Measurements from ENCODE around the gene NDUFB10. TPM values are rescaled to one million over a fixed set of nuclear protein-coding genes. Genes with fewer than 3 reads are reported as not detected.

Gene NDUFB10
- total RNA-seq, 1 donor, result 109 TPM

DNA sequence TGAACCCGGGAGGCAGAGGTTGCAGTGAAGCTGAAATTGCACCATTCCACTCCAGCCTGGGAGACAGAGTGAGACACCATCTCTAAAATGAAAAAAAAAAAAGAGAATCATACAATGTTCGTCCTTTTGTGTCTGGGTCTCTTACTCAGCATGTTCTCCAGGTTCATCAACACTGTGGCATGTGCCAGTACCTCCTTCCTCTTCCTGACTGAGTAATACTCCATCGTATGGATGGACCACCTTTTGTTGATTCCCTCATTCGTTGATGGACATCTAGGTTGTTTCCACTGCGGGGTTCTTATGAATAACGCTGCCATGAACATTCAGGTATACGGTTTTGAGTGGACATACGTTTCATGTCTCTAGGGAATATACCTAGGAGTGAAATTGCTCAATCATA lies 37.0 kb upstream of the NDUFB10 start:
- no peaks in the 10 kb centered on the region for H3K9me3 ChIP-seq (ENCODE audit: low read depth, low read length)
- H2AFZ ChIP-seq (ENCODE audit: low read length), result no peak overlapping the region
- no peak overlapping the region for H3K27ac ChIP-seq (ENCODE audit: low read depth, low read length)
- TF ChIP-seq, protein P1, sequence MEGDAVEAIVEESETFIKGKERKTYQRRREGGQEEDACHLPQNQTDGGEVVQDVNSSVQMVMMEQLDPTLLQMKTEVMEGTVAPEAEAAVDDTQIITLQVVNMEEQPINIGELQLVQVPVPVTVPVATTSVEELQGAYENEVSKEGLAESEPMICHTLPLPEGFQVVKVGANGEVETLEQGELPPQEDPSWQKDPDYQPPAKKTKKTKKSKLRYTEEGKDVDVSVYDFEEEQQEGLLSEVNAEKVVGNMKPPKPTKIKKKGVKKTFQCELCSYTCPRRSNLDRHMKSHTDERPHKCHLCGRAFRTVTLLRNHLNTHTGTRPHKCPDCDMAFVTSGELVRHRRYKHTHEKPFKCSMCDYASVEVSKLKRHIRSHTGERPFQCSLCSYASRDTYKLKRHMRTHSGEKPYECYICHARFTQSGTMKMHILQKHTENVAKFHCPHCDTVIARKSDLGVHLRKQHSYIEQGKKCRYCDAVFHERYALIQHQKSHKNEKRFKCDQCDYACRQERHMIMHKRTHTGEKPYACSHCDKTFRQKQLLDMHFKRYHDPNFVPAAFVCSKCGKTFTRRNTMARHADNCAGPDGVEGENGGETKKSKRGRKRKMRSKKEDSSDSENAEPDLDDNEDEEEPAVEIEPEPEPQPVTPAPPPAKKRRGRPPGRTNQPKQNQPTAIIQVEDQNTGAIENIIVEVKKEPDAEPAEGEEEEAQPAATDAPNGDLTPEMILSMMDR (IDR thresholded peaks at IDR 0.05; ENCODE audit: extremely low read depth, low read depth, low read length), result no peak
- H3K4me3 ChIP-seq (ENCODE audit: insufficient read depth, low read length), result no peak overlapping the region
- H3K36me3 ChIP-seq (ENCODE audit: insufficient read depth, low read length), result no peaks in the 10 kb centered on the region
- no peak for DNase-seq (ENCODE audit: insufficient read length, low spot score, missing footprints)
- no peaks in the 10 kb centered on the region for H3K4me1 ChIP-seq (ENCODE audit: insufficient read depth, low read length)
- peaks cover 3% of the 10 kb centered on the region for H4K20me1 ChIP-seq (ENCODE audit: insufficient read depth, low read length)
- H3K27me3 ChIP-seq (ENCODE audit: insufficient read depth, low read length), result peaks cover 68% of the 10 kb centered on the region
- H3K4me2 ChIP-seq (ENCODE audit: insufficient read depth, low read length), result no peak overlapping the region
- H3K79me2 ChIP-seq (ENCODE audit: insufficient read depth, low read length), result no peaks in the 10 kb centered on the region

DNA sequence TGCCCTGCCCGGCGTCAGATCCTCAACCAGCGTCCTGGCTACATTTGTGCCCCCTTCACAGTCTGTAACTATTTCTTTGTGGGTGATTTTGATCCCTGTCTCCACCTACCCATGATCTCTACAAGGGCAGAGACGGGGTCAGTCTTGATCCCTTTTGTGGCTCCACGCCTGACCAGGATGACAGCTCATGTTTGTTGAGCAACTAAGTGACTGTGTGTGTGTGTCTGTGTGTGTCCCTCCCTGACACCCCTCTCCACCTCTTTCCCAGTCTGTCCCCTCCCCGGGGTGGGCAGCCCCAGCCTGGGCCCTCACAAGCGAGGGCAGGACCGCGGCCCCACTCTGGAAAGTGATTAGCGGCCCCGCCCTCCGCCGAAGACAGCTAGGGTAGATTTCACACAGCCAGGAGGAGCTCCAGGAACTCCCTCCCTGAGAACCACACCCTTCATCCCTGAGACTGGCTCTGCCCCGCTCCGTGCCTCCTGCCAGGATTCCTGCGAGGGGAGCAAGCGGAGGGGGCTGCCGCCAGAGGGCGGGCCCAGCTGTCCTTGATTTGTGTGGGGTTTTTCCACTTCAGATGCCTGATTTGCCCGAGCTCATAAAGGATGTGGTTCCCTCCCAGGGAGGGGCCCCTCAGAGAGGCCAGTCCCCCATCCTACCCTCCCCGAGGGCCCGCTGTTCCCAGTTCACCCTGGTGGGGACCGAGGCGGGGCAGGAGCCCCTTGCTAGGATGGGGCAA lies 35.9 kb upstream of the NDUFB10 start:
- TF ChIP-seq, protein P1 (IDR thresholded peaks at IDR 0.05; ENCODE audit: extremely low read depth, low read depth, low read length), result no peak
- no peaks in the 10 kb centered on the region for H3K36me3 ChIP-seq (ENCODE audit: insufficient read depth, low read length)
- no peaks in the 10 kb centered on the region for H3K79me2 ChIP-seq (ENCODE audit: insufficient read depth, low read length)
- H3K27me3 ChIP-seq (ENCODE audit: insufficient read depth, low read length), result peaks cover 62% of the 10 kb centered on the region
- peak; percentile 62 for DNase-seq (ENCODE audit: insufficient read length, low spot score, missing footprints)
- no peak overlapping the region for H3K27ac ChIP-seq (ENCODE audit: low read depth, low read length)
- no peak overlapping the region for H3K4me2 ChIP-seq (ENCODE audit: insufficient read depth, low read length)
- no peaks in the 10 kb centered on the region for H3K4me1 ChIP-seq (ENCODE audit: insufficient read depth, low read length)
- no peak overlapping the region for H3K4me3 ChIP-seq (ENCODE audit: insufficient read depth, low read length)
- H4K20me1 ChIP-seq (ENCODE audit: insufficient read depth, low read length), result peaks cover 3% of the 10 kb centered on the region
- no peak overlapping the region for H2AFZ ChIP-seq (ENCODE audit: low read length)
- no peaks in the 10 kb centered on the region for H3K9me3 ChIP-seq (ENCODE audit: low read depth, low read length)

DNA sequence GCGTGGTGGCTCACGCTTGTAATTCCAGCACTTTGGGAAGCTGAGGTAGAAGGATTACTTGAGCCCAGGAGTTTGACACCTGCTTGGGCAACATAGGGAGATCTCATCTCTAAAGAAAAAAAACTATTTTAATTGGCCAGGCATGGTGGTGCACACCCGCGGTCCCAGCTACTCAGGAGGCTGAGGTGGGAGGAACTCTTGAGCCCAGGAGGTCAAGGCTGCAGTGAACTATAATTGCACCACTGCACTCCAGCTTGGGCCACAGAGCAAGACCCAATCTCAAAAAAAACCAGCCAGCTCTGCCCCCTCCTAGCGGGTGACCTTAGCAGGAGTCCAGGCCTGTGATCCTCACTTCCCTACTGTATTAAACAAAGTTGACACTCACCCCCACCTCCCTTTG lies 35.2 kb upstream of the NDUFB10 start:
- peaks cover 3% of the 10 kb centered on the region for H4K20me1 ChIP-seq (ENCODE audit: insufficient read depth, low read length)
- H3K36me3 ChIP-seq (ENCODE audit: insufficient read depth, low read length), result no peaks in the 10 kb centered on the region
- no peaks in the 10 kb centered on the region for H3K4me1 ChIP-seq (ENCODE audit: insufficient read depth, low read length)
- no peak overlapping the region for H3K4me2 ChIP-seq (ENCODE audit: insufficient read depth, low read length)
- H3K9me3 ChIP-seq (ENCODE audit: low read depth, low read length), result no peaks in the 10 kb centered on the region
- no peaks in the 10 kb centered on the region for H3K79me2 ChIP-seq (ENCODE audit: insufficient read depth, low read length)
- no peak overlapping the region for H3K4me3 ChIP-seq (ENCODE audit: insufficient read depth, low read length)
- H3K27ac ChIP-seq (ENCODE audit: low read depth, low read length), result no peak overlapping the region
- no peak overlapping the region for H2AFZ ChIP-seq (ENCODE audit: low read length)
- TF ChIP-seq, protein P1 (IDR thresholded peaks at IDR 0.05; ENCODE audit: extremely low read depth, low read depth, low read length), result no peak
- peaks cover 56% of the 10 kb centered on the region for H3K27me3 ChIP-seq (ENCODE audit: insufficient read depth, low read length)
- no peak for DNase-seq (ENCODE audit: insufficient read length, low spot score, missing footprints)

DNA sequence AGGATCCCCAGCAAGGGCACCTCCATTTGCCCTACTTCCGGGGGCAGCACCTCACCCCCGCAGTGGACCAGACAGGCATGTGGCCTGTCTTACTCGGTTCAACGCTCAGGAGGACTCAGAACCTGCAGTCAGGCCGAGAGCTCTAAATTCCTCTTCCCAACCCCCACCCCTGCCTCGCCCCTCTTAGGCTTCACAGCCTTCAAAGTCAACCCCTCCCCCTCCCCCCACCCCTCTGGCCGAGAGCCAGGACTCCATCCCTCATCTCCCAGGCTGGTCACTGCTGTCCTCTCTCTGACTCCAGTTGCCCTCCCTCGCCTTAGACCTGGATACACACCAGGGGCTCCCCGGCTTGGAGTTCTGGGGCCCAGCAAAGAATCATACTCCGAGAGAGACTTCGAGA lies 33.1 kb upstream of the NDUFB10 start:
- no peak overlapping the region for H3K27ac ChIP-seq (ENCODE audit: low read depth, low read length)
- peaks cover 37% of the 10 kb centered on the region for H3K27me3 ChIP-seq (ENCODE audit: insufficient read depth, low read length)
- H3K4me2 ChIP-seq (ENCODE audit: insufficient read depth, low read length), result no peak overlapping the region
- H3K79me2 ChIP-seq (ENCODE audit: insufficient read depth, low read length), result no peaks in the 10 kb centered on the region
- H3K36me3 ChIP-seq (ENCODE audit: insufficient read depth, low read length), result no peaks in the 10 kb centered on the region
- H4K20me1 ChIP-seq (ENCODE audit: insufficient read depth, low read length), result no peaks in the 10 kb centered on the region
- TF ChIP-seq, protein P1 (IDR thresholded peaks at IDR 0.05; ENCODE audit: extremely low read depth, low read depth, low read length), result no peak
- no peaks in the 10 kb centered on the region for H3K4me1 ChIP-seq (ENCODE audit: insufficient read depth, low read length)
- H3K4me3 ChIP-seq (ENCODE audit: insufficient read depth, low read length), result no peak overlapping the region
- DNase-seq (ENCODE audit: insufficient read length, low spot score, missing footprints), result no peak
- H2AFZ ChIP-seq (ENCODE audit: low read length), result no peak overlapping the region
- H3K9me3 ChIP-seq (ENCODE audit: low read depth, low read length), result no peaks in the 10 kb centered on the region

Measured in osteoblast (primary cell).